ENCODE results near the gene FHL3. TPM values are rescaled to one million over a fixed set of nuclear protein-coding genes. Genes with fewer than 3 reads are reported as not detected.

Gene FHL3
- total and polyA plus RNA-seq, 2 donors = 9.4 to 89.6 TPM

DNA sequence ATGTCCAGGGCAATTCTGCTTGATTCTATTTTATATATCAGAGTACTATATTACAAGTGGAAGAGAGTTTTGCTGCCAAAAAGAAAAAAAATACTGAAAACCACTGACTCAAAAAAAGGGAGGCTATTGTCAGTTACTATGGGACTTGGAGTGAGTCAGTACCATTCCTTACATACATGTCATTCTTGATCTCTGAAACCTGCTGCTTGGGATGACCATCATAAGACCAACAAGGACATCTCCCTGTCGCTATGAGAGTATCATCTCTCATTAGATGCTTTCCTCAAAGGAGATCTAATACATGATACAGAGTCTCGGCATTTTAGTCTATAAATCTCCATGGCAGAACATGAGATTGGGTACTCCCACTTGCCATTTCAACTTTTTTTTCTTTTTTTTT is 46.6 kb downstream of the FHL3 start:
- DNase-seq (ENCODE audit: extremely low spot score) = no peak
- Histone ChIP-seq H3K4me3 (ENCODE audit: low read depth, low read length) (no peak overlapping the region), H3K4me1 (ENCODE audit: insufficient read depth) (no peaks in the 10 kb centered on the region), H3K36me3 (ENCODE audit: insufficient read depth) (peaks cover 5% of the 10 kb centered on the region), H3K27ac (ENCODE audit: low read depth) (no peak overlapping the region)
- WGBS = 86% methylated on average over 2 of the region's 2 CpGs

DNA sequence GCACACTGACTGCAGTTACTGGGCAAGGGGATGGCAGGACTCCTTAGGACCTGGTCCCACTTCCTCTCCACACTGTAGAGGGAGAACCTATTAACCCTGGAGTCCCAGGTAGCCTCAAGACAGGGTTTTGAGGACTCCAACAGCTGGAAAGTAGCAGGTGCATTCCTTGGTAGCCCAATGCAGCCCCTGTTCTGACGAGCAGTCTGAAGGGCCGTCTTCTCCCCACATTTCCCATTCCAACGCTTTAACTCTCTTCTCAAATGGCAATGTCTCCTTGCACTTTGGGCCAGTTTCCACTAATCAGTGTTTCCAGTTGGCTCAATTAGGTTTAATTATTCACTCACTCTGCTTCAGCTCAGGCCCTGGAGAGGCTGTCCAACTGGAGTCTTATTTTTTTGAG is 49.6 kb downstream of the FHL3 start:
- DNase-seq (ENCODE audit: extremely low spot score) = no peak
- Histone ChIP-seq H3K27ac (ENCODE audit: low read depth) (no peak overlapping the region), H3K36me3 (ENCODE audit: insufficient read depth) (no peaks in the 10 kb centered on the region)

DNA sequence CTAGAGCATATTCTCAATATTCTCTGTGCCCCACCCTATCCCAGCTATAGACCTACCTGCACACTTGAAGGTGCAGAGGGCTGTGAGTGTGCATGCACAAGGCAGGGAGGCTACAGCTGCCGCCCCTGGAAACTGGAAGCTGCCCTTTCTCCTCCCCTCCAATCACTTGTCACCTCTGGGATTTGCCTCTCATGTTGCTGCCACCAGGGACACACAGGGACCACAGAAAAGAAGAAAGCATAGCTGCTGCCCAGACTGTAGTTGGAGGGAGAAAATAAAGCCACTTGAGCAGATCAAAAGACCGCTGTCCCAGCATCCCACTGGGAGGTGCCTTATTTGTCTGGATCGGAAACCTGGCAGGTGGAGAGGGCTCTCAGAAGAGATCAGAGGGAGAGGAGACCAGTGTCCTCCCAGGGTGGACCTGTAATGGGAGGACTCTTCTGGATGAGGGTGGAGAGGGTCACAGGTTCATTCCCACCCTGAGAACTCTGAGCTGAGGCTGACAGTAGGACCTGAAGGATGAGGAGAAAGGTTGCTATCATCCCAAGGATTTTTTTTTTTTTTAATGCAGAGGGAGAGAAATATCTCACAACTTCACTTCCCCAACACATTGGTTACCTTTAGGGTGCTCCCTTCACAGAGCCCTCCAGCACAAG is 50.9 kb downstream of the FHL3 start:
- Histone ChIP-seq H3K4me3 (ENCODE audit: low read depth, low read length) (no peak overlapping the region), H3K36me3 (ENCODE audit: insufficient read depth) (no peaks in the 10 kb centered on the region), H3K27ac (ENCODE audit: low read depth) (no peak overlapping the region), H3K4me1 (ENCODE audit: insufficient read depth) (no peaks in the 10 kb centered on the region)
- 59% methylated on average over 3 of the region's 3 CpGs for WGBS
- no peak for DNase-seq (ENCODE audit: extremely low spot score)

More for the DNA sequence above, 49.6 kb downstream of the FHL3 start:
- Histone ChIP-seq H3K4me1 (ENCODE audit: insufficient read depth) (no peaks in the 10 kb centered on the region), H3K4me3 (ENCODE audit: low read depth, low read length) (no peak overlapping the region)
- 75% methylated on average over 3 of the region's 3 CpGs for WGBS

DNA sequence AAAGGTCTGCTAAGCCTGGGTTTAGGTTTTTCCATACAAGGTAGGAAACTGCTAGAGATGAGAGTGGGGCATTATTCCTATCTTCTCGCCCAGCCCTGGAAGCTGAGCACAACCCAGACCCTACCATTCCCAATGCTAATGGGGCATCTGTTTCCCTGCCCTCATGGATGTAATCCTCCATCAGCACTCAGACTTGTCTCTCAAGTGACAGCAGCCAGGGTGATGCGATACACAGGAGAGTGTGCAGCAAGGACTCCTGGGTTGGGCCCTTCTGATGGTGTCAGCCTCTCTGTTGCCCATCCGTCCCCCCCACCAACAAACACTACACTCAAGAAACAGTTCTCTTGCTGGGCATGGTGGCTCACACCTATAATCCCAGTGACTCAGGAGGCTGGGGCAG is 52.6 kb downstream of the FHL3 start:
- H3K4me3 ChIP-seq (ENCODE audit: low read depth, low read length) = no peak overlapping the region
- H3K27ac ChIP-seq (ENCODE audit: low read depth) = no peak overlapping the region
- 91% methylated on average over 3 of the region's 3 CpGs for WGBS
- H3K36me3 ChIP-seq (ENCODE audit: insufficient read depth) = no peaks in the 10 kb centered on the region
- DNase-seq (ENCODE audit: extremely low spot score) = no peak
- no peaks in the 10 kb centered on the region for H3K4me1 ChIP-seq (ENCODE audit: insufficient read depth)

DNA sequence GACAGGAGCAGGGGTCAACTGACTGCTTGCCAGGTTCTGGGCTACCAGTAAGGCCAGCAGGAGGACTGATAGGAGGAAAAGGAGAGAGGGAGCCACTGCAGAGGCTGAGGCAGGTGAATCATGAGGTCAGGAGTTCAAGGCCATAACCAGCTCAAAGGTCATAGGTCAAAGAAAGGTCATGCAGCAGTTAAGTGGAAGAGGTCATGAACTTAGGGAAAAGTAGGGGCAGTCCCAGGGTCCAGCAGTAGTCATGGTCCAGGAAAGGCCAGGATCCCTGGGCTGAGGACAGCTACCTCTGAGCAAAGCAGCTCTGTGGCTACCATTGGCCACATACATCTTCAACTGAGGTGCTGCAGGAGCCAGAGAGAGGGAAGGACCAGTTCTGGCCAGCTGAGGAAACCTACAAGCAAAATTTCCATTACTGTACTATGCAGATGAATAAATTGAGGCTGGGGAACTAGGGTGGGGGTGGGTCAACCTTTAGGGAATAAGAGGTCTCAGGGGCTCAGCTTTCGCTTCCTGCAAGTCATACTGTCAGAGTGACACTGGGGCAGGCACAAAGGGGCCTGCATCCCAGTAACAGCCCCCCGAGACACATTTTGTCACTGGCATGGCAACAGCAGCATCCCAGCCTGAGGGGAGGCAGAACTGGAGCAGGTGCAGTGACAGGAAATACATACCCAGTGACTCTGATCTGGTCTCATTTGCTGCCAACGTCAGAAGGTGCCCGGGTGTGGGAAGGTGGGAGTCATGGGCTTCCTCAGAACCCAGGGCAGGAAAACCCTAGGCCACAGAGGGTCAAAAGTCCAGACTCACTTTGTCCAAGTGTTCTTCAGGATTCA is 53.3 kb downstream of the FHL3 start:
- no peak for DNase-seq (ENCODE audit: extremely low spot score)
- H3K4me1 ChIP-seq (ENCODE audit: insufficient read depth) = no peaks in the 10 kb centered on the region
- no peaks in the 10 kb centered on the region for H3K36me3 ChIP-seq (ENCODE audit: insufficient read depth)
- H3K4me3 ChIP-seq (ENCODE audit: low read depth, low read length) = no peak overlapping the region
- no peak overlapping the region for H3K27ac ChIP-seq (ENCODE audit: low read depth)
- WGBS = 83% methylated on average over 4 of the region's 4 CpGs

DNA sequence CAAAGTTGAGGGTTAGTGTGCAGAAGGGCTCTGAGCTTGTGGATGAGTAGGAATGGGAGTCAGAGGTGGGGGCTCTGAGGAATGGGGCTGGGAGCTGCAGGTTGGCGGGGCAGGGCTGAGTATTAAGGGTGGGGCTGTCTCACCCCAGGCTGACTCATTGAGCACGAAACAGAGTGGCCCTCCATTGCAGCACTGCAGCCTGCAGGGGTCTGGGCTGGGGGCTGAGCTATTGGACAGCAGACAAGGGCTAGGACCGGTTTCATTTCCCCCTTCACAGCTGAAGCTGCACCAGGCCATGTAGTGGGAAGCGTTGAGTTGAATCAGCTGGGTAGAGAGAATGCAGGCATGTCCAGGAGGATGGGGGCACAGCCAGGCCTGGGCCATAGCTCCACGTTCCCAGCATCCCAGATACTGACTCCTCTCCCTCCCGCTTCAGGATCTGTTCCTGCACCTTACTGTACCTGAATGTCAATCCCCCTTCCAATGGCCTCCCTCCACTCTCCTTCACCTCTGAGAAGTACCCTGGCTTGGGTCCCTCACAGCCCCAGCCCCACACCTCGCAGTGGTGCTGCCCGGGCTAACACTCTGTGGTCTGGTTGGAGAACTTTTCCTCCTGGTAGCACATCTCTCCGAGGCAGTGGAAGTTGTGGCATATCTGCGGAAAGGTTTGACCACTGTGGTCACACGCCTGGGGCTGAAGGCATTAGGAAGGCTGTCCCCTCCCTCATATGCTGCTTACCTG is 54.1 kb downstream of the FHL3 start:
- Histone ChIP-seq H3K4me3 (ENCODE audit: low read depth, low read length) (no peak overlapping the region), H3K4me1 (ENCODE audit: insufficient read depth) (no peaks in the 10 kb centered on the region), H3K27ac (ENCODE audit: low read depth) (no peak overlapping the region), H3K36me3 (ENCODE audit: insufficient read depth) (no peaks in the 10 kb centered on the region)
- 81% methylated on average over 11 of the region's 11 CpGs for WGBS
- no peak for DNase-seq (ENCODE audit: extremely low spot score)

DNA sequence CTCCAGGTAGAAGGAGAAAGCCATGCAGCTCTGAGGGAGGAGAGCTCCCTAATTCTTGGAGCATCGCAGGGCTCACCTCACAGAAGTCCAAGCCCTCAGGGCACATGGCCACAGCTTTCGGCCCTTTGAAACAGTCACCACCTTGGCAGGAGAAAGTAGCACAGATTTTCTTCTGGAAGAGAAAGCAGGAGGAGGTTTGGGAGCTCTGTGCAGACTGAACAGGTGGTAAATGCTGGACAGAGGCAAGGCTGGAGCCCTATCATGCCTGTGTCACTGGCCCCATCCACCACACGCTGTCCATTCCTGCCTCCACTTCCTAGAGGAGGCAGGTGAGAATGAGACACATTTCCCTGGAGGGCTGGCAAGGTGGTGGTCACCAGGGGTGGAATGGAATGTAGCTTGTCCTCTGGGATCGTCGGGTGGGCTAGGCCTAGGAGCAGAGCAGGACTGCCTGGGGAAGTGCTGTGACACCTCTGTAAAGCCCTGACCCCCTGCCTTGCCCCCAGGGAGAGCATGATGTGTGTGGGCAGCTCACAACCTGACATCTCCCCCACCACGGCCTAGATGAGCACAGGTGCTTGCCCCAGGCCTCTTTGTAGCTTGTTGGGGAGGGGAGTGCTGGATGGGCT is 55.7 kb downstream of the FHL3 start:
- no peak for DNase-seq (ENCODE audit: extremely low spot score)
- WGBS = 68% methylated on average over 6 of the region's 6 CpGs
- no peak overlapping the region for H3K4me3 ChIP-seq (ENCODE audit: low read depth, low read length)
- H3K4me1 ChIP-seq (ENCODE audit: insufficient read depth) = no peaks in the 10 kb centered on the region
- no peaks in the 10 kb centered on the region for H3K36me3 ChIP-seq (ENCODE audit: insufficient read depth)
- no peak overlapping the region for H3K27ac ChIP-seq (ENCODE audit: low read depth)

DNA sequence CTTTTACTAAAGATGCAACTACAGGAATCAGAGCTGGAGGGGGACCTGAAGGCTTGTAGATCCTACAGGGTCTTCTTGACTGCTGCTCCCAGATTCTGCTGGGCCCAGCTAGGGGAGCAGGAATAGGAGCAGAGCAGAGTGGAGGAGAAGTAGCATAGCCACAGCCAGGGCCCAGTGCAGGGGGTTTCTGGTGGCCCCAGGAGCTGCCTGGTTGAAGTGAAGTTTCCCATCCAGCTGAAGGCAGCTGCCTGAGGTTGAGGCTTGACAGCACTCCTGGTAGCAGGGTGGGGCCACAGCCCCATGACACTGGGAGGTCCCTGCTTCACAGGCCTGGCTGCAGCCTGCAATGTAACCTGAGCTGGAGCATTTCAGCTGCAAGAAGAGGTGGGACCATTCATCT is 56.5 kb downstream of the FHL3 start:
- H3K4me3 ChIP-seq (ENCODE audit: low read depth, low read length) = no peak overlapping the region
- no peaks in the 10 kb centered on the region for H3K36me3 ChIP-seq (ENCODE audit: insufficient read depth)
- DNase-seq (ENCODE audit: extremely low spot score) = no peak
- H3K4me1 ChIP-seq (ENCODE audit: insufficient read depth) = no peaks in the 10 kb centered on the region
- no peak overlapping the region for H3K27ac ChIP-seq (ENCODE audit: low read depth)

DNA sequence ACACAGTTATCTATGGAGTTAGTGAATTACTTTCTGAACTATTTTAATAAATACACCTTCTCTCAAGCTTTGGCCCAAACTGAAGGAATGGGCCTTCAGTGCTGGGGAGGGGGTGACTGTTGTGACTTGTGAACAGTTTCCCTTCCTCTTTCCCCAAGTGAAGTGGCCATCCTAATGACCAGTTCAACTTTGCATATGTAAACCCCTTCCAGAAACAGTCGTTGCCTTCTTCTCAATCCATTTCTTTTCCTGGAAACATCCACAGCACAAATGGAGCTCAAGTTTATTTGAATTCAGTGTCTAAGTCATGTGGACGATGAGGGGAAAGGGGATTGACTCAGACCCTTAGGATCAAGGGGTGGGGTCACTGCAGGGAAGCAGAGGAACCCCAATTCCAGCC is 57.1 kb downstream of the FHL3 start:
- Histone ChIP-seq H3K36me3 (ENCODE audit: insufficient read depth) (no peaks in the 10 kb centered on the region), H3K4me1 (ENCODE audit: insufficient read depth) (no peaks in the 10 kb centered on the region), H3K4me3 (ENCODE audit: low read depth, low read length) (no peak overlapping the region), H3K27ac (ENCODE audit: low read depth) (no peak overlapping the region)
- no peak for DNase-seq (ENCODE audit: extremely low spot score)
- 42% methylated on average over 2 of the region's 2 CpGs for WGBS

DNA sequence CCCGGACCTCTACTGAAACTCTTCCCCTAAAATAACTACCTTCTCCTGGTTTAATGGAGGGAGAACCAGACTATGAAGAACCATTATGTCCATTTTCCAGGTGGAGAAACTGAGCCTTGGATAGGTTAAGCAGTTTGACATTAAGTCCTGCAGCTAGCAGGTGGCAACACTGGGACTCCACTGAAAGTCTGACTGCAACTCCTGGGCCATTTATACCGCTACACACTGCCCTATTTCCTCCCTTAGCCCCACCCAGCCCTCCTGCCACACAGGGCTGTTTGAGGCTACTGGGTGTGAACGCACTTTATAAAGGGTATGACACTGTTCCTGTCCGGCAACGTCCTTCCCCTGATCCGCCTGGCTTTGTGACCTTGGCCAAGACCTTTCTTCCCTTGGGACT is 58.0 kb downstream of the FHL3 start:
- 62% methylated on average over 6 of the region's 6 CpGs for WGBS
- DNase-seq (ENCODE audit: extremely low spot score) = no peak
- Histone ChIP-seq H3K36me3 (ENCODE audit: insufficient read depth) (no peaks in the 10 kb centered on the region), H3K4me3 (ENCODE audit: low read depth, low read length) (peak overlapping the region; percentile 80), H3K27ac (ENCODE audit: low read depth) (no peak overlapping the region), H3K4me1 (ENCODE audit: insufficient read depth) (no peaks in the 10 kb centered on the region)

Small RNAs within 50 kb of the gene (small RNA-seq; reads per million reads assigned to genes)
- gene RF00017 = not detected
- not detected for gene RNU6-510P

Other genes starting within 250 kb of the FHL3 start
- gene EPHA10, start 240.4 kb downstream of the FHL3 start, total RNA-seq = 0.05 TPM
- gene EPHA10, start 240.4 kb downstream of the FHL3 start, polyA plus RNA-seq = 0.15 TPM
- 3.3 TPM for gene MANEAL, start 211.7 kb downstream of the FHL3 start, total RNA-seq
- 3.1 TPM for gene MANEAL, start 211.7 kb downstream of the FHL3 start, polyA plus RNA-seq
- 10.0 TPM for gene C1orf122, start 197.7 kb downstream of the FHL3 start, total RNA-seq
- 59.2 TPM for gene C1orf122, start 197.7 kb downstream of the FHL3 start, polyA plus RNA-seq
- gene YRDC, start 197.3 kb downstream of the FHL3 start, total RNA-seq = 6.0 TPM
- 15.0 TPM for gene YRDC, start 197.3 kb downstream of the FHL3 start, polyA plus RNA-seq
- 4.4 TPM for gene MTF1, start 145.9 kb downstream of the FHL3 start, total RNA-seq
- gene MTF1, start 145.9 kb downstream of the FHL3 start, polyA plus RNA-seq = 5.6 TPM
- 26.9 TPM for gene INPP5B, start 58.5 kb downstream of the FHL3 start, total RNA-seq
- gene INPP5B, start 58.5 kb downstream of the FHL3 start, polyA plus RNA-seq = 27.8 TPM
- gene SF3A3, start 15.5 kb downstream of the FHL3 start, total RNA-seq = 78.5 TPM
- 37.5 TPM for gene SF3A3, start 15.5 kb downstream of the FHL3 start, polyA plus RNA-seq
- 45.4 TPM for gene UTP11, start 7.2 kb upstream of the FHL3 start, total RNA-seq
- gene UTP11, start 7.2 kb upstream of the FHL3 start, polyA plus RNA-seq = 43.5 TPM
- 0.32 TPM for gene POU3F1, start 41.3 kb upstream of the FHL3 start, total RNA-seq
- 0.60 TPM for gene POU3F1, start 41.3 kb upstream of the FHL3 start, polyA plus RNA-seq

Measured in urinary bladder (tissue), 4 donors.